DLD1 (cell line): ENCODE data around the gene FKBP10.

Experiments
- in situ Hi-C: cut with HindIII; loops from 2 replicates; pipeline ENCODE4 v1.10.0; 2017; ENCODE audit warnings: low sequenced_read_pairs

Gene FKBP10

DNA sequence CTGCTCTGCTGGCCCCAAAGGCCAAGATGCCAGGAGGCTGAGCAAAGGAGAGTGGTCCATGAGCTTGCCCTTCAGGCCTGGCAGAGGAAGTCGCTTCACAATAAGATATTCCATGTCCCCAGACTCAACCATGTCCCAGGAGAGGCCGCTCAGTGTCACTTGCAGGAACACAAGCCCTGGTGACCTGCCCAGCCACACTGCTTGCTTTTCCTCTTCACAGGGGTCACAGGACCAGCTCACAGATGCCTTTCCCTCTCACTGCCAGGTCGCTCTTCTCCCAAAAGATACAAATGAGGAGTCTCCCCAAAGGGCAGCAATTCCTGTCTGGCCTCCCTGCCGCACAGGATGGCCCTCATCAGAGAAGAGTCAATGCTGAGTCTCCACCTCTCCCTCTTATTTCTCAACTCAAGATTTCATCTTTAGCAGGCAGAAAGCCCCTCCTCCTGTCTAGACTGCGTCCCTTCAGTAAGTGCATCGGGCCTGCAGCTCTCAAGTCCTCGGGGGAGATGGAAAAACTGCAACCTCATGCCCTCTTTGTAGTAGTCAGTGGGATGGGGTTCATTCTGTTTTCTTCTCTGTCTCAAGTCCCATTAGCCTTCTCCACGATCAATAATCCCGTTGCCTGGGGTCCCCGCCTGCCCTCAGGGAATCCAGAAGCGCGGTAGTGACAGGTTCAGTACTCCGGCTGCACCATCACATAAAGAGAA, 31.2 kb upstream of the FKBP10 start:
- in situ Hi-C loops = no loop called here

DNA sequence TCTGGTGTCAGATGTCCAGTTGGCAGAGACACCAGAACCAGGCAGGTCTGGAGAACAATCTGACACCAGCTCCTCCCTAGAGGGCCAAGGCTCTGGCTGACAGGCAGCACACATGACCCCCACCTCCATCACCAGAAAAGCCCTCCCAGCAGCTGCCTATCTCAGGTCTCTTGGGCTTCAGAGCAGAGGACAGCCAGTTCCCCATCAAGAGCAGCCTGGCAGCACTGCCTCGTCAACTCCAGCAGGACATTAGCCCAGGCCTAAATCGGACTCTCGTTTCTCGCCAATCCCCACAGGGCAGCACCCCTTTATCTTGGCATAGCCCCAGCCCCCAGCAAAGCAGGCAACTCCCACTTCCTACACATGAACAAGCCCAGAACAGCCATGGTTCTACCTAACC, 30.7 kb upstream of the FKBP10 start:
- in situ Hi-C loops = no loop called here

DNA sequence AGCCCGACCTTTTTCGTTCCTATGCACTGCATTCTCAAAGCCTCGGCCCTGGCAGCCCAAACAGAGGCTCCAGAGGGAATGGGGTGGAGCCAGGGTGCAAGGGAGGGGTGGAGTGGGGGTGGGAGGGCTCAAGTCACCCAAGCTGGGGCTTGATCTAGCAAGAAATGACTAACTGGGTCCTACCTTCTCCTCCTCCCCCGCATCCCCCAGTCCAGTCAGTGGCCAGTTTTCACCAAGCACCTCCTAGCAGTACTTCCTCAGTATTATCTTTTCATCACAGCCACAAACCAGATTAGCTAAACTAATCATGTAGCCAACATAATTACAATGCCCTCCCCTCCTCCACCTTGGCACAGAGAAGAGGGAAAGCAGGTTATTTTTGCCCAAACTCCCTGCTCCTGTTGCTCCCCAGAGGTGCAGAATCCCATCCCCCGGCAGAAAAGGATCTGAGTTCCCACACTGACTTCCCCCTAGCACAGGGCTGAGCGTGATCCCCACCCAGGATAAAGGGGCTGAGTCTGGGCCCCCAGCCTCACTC, 28.5 kb upstream of the FKBP10 start:
- in situ Hi-C loops = no loop called here

DNA sequence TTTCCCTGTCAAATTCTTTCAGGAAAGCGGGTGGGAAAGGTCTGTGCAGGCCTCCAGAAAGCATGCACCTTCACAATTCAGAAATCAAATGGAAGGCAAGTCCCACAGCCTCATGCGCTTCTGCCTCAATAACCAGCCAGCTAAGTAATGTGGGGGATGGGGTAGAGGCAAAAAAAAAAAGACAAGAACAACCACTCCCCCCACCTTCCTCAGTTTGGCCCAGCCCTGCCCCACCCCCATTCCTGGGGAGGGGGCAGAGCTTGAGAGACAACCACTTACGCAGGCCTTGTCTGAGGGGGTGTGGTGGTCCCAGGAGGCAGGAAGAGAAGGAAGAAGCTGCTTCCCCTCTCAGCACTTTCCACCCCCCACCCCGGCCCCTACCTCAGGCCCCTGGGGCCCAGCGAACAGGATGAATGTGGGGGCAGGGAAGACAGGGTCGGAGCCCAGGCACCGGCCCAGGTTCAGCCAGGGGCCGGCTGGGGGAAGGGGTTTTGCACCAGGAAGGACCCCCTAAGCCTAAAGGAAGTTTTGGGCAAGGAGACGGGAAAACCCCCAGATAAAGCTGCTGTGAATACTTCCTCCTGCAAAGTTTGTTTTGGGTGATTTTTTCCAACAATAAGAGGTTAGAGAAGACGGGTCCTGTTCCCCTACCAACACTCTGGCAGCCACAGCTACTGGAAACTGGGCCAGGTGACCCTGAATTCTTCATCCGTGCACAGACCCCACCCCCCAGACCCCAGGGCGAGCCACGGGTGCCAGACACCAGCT, 27.5 kb upstream of the FKBP10 start:
- in situ Hi-C loops = no loop called here

DNA sequence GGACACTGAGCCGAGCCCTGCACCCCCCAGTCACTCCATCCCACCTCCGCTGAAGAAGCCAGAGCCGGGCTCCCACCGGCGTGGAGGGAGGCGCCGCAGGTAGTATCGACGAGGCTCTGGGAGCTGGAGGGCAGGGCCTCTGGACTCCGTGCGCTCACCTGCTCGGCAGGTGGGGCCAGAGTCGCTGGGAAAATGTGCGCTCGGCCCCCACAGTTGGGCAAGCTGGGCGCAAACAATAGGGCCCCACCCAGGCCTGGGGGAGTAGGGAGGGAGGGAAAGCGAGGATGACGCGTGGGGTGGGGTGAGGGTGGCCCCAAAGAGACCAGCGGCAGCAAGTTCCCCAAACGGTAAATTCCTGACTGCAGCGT, 27.0 kb upstream of the FKBP10 start:
- in situ Hi-C loops = no loop called here

DNA sequence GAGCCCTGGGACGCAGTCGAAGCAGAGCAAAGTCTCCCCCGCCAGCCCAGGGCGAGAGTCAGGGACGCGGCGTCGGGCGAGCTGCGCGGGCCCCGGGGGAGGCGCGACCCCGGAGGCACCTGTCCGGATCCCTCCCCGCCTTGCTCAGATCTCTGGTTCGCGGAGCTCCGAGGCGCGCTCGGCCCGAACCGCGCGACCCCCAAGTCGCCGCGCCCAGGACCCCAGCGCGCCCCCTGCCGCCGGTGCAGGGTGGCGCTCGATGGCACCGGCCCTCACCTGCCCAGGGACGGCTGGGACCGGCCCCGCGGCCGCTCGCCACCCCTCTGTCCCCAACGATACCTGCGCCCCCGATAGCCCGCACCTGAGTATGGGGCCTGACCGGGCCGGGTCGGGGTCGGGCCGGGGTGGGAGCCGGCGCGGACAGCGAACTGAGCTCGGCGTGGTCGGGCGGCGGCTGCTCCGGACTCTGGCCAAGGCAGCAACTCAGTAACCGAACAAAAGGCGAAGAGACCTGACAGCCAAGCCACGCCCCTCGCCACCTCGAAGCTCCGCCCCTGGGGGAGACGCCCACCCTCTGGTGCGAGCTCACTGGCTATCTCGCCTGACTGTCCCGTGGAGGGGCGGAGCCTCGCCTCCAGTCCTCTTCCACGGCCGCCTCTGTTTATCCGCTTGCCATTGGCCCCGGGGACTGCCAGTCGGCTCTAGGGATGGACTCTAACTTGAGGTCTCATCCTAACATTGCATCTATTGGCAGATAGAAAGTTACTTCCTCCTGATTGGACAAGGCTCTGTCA, 26.4 kb upstream of the FKBP10 start, which contains the start of gene JUP:
Gene JUP (minus strand): TSS at position 485 of the 794 bp plus-strand sequence. CDS start 14,857 bp downstream, outside the sequence.
- in situ Hi-C loops = no loop called here

DNA sequence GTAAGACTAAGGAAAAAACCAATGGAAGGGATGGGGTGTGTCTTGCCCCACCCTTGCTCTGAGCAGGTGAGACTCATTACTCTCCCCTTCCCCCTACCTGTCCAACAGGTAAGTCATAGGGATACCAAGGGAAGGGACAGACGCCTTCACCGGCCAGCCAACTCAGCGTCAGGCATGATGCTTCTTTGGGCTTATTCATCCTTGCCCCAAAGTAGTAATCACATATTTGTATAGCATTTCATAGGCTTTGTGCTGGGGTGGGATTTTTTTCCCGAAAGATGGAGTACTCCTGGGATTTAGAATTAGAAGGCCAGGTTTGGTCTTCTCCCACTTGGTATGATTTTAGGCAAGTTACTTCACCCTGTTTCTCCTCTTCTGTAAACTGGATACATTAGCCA, 25.8 kb upstream of the FKBP10 start:
- in situ Hi-C loops = no loop called here

DNA sequence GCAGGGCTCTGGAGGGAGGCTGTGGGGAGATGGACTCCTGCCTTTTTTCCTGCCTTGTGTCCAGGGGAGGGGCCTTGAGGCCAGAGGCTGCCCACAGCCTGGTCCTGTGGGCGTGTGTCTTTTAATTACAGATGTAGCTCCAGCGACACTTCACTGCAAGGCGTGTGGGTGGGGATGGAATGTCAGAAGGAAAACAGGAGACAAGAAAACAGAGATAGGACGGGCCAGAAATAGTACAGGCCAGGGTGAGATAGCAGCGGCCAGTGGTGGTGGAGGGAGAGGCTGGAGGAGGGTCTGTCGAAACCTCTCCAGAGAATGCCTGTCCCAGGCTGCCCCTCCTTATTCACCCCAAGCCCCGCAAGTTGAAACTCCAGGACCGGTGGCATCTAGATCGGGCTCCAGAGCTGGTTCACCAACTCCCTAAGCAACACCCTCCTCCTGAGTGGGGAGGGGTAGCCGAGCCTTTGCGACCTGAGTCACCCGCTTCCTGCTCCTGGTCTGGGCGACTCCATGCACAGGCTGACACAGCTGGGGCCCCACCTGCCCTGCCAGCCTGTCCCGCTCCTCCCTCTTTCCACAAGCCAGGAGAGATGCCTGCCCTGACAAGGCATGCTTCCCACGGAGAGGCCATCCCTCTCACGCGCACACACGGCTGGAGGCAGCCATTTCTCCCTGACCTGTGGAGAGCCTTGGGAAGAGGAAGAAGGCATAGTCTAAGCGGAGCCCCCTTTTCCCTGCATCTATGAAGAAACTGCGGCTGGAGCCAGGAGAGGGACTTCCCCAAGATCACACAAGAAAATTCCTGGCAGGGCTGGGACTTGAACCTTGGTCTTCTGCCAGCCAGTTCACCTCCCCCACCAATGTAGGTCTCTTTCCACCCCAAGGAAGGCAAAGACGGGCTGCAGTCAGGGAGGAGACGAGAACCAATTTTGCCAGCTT, 19.7 kb upstream of the FKBP10 start:
- in situ Hi-C loops = no loop called here

DNA sequence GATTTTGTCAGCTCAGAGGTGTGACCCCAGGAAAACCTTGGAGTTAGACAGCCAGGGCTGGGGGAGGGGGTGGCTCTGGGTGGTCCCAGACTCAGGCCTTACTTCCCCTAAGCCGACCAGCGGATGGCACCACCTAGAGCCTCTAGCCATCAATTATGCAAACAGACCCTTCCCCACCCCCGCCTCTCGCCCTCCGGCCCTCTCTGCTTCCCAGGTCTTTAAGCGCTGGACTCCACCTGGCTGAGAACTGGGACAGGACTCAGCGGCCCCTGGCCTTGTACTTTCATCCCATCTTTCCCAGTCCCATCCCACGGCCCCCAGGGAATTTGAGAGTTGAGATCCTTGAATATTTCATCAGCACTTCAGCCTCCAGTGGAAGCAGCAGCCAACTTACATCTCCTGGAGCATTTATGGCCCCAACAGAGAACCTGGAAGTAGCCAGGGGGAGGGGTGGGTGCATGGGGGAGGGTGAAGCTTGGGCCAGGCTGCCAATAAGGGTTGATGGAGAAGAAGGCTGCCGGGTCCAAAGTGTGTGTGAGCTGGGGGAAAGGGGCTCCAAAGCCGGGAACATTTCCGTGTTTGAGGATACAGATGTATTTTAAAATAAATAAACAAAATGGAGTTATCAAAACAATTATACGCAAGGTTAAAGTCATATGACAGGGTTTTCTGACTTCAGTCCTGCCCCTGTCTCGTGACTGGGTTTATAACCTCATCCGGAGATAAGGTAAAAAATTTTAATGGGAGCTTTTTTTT, 18.8 kb upstream of the FKBP10 start:
- in situ Hi-C loops = no loop called here

DNA sequence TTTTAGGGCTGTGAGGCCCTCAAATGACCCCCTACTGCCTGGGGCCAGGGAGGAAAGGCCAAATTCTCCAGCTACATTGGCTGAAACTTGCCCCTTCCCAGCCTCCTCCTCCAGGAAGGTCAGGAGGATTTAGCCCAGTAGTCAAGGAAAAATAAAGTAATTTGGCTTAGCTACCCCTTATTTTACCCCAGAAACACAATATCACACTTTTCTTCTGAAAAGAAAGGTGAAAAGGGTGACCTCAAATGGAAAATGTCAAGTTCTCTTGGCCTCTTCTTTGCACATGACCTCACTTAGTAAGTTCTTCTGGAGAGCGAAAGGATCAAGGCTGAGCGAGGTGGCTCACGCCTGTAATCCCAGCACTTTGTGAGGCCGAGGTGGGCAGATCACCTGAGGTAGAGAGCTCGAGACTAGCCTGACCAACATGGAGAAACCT, 18.2 kb upstream of the FKBP10 start:
- in situ Hi-C loops = no loop called here

DNA sequence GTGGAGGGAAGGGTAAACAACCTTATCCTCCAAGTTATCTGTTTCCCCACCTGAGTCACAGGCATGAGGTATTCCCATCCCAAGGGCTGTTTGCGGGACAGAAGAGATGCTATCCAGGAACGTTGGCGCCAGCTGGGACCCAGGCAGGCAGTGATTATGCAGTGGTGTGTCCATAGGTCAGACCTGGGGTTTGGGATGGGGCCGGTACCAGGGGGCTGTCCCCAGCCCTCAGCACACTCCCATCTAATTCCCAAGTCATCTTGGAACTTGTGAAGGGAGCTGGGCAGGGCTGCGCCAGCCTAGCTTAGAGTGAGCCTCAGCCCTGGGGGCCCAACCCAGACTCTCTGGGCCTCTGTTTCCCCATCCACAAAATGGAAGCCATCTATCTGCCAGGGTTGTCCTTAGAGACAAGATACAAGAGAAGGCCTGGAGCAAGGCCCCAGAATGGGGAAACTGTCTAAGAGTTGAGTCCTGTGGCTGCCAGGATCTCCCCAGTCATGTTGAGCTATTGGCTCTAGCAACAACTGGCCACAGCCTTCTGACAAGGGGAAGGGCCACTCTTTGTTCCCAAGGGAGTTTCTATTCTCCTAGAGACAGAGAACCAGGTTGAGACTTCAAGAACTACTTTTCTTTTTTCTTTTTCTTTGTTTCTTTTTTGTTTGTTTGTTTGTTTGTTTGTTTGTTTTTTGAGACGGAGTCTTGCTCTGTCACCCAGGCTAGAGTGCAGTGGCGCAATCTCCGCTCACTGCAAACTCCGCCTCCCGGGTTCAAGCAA, 16.5 kb upstream of the FKBP10 start:
- in situ Hi-C loops = no loop called here

DNA sequence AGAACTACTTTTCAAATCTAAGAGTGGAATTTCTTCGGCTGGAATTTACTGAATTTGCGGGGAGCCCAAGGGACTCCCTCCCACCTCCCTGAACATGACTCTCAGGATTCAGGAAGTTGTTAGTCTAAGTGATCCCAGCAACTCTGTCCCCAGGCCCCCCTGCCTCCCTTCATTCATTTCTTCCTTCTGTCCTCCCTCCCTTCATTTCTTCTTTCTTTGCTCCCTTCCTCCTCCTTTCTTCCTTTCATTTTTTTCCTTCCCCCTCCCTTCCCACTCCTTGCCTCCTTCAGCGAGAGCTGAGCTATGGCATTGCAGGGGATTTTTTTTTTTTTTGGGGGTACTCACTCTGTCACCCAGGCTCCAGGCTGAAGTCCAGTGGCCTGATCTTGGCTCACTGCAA, 15.4 kb upstream of the FKBP10 start:
- in situ Hi-C loops = no loop called here

DNA sequence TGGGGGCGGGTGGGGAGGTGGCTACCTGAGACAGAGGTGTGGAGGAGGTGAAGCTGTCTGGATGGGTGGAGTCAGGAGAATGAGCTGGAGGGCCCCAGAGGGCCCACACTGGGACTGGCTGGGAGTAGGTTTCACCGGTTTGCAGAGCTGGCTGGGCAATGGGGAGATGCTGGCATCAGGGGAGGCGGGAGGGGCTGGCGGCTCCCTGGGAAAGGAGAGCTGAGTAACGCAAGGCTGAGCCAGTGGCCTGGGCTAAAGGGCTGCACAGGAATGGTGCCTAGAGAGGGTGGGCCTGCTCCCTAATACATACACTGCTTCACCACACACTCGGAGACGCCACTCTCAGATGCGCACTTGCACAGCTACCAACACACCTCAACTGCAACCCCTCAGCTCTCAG, 13.4 kb upstream of the FKBP10 start:
- in situ Hi-C loops = no loop called here

DNA sequence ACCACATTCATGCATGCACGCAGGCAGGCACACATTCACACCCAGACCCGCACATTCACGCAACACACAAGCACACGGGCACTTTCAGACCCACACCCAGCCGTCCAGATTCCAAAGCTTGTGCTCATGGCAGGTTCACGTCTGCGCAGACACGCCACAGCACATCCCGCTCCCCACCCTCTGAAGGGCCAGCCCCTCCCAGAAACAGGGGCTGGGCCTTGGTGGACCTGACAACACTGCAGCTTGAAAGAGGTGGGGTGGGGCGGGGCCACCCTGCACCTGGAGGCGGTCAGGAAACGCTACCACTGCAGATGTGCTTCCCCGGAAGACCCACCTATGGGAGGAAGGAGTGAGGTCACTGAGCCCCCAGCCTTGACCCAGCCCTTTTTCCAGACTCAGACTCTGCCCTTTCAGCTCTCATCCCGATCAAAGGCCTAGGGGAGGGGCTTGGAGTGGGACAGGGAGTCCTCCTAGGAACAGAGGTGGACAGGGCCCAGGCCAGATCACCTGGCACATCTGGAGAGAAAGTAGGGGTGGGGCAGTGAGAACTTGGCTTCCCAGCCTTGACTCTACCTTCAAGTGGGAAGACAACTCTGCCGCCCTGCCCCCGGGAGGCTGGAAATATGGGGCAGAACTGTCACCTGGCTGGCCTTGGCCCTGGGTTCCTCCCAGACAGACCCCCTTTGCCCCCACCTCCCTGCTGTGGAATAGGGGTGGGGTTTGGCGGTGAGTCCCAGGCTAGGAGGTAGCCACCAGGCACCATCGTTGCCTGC, 12.0 kb upstream of the FKBP10 start:
- in situ Hi-C loops = loop anchor here (10.0 kb wide), 1 partner anchor 76 kb away; no protein-coding TSS in a partner anchor

DNA sequence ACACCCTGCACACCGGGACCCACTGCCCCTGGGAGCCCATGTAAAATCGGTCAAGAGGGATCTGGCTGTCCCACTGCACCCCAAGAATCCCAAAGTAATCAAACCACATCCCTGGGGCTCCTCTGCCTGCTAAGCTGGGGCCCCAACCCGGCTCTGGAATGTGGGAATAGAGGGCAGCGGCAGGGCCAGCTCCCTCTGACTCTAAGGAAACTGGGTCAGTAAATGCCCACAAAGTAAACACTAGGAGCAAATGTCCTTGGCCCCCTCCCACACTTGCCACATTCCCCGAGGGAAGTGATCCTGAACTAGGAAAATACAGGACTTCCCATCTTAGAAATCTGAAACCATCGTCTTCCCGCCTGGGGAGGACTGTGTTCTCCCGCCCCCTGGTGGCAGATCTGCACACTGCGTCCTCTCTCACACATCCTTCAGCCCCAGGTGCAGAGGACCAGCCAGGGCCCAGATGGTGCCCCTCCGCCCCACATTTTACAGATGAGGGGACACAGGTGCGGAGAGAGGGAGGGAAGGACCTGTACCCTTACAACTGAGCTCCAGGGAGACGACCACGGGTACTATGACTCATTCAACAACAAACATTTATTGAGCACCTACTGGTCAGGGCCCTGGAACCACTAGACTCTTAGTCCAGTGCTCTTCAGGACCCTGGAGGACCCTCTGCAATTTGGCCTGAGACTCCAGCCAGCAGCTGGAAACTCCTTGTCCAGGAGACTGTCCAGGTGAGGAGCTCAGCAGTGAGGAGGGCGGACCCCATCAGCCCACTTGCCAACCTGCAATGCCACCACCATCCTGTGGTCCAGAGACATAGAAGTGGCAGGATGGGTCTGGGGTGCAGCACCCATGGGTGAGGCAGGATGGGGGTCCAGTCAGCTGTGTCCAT, 11.2 kb upstream of the FKBP10 start:
- in situ Hi-C loops = loop anchor here (10.0 kb wide), 1 partner anchor 77 kb away; no protein-coding TSS in a partner anchor

DNA sequence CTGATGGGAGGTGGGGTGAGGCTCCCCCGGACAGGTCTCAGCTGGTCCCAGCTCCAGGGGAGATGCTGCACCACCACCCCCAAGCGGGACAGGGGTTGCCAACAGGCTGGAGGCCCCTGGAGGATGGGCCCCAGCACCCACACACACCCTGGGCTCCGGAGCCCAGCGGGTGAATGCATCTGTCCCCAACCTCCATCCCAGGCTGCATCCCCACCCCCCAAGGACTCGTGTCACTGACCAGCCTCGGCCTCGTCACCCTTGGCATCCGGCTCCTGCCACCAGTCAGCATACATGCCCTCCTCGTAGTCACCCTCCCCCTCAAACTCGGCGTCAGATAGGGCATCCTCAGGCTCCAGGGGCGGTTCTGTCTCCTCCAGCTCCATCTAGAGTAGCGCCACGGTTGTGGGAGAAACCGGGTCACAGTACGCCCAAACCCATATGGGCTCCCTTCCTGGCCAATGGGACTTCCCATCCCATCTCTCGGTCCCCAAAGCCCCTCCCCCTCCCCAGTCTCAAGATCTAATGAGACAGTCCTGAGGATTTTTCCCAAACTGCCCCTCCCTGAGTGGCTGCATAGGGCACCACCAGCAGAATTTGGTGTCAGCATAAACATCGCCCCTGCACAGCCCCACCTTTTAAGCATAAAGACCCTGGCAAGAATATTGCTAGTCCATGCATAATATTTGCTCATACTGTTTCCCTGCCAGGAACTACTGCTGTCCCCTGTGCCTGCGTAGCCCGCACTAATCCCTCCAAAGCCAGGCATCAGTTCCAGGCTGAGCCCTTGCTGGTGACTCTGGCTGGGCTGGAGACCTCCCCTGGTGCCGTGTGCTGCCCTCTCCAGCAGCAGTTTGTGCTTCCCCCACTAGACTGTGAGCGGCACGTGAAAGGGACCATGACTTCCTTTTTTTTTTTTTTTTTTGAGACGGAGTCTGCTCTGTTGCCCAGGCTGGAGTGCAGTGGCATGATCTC, 9.5 kb upstream of the FKBP10 start:
- in situ Hi-C loops = loop anchor here (10.0 kb wide), 1 partner anchor 79 kb away; no protein-coding TSS in a partner anchor
